ENCODE data around the gene PIM1. TPM values are rescaled to one million over a fixed set of nuclear protein-coding genes. Genes with fewer than 3 reads are reported as not detected.

Gene PIM1
- total and polyA plus RNA-seq, 9 of the 15 experiments (the other 6 are each of a cell fraction or from before 2014, with no cell fraction given): 19.0 to 789 (median 212) TPM

DNA sequence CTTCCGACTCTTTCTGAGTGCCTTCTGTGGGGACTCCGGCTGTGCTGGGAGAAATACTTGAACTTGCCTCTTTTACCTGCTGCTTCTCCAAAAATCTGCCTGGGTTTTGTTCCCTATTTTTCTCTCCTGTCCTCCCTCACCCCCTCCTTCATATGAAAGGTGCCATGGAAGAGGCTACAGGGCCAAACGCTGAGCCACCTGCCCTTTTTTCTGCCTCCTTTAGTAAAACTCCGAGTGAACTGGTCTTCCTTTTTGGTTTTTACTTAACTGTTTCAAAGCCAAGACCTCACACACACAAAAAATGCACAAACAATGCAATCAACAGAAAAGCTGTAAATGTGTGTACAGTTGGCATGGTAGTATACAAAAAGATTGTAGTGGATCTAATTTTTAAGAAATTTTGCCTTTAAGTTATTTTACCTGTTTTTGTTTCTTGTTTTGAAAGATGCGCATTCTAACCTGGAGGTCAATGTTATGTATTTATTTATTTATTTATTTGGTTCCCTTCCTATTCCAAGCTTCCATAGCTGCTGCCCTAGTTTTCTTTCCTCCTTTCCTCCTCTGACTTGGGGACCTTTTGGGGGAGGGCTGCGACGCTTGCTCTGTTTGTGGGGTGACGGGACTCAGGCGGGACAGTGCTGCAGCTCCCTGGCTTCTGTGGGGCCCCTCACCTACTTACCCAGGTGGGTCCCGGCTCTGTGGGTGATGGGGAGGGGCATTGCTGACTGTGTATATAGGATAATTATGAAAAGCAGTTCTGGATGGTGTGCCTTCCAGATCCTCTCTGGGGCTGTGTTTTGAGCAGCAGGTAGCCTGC, 4.8 kb downstream of the PIM1 start (continued):
- TF ChIP-seq, protein P1, sequence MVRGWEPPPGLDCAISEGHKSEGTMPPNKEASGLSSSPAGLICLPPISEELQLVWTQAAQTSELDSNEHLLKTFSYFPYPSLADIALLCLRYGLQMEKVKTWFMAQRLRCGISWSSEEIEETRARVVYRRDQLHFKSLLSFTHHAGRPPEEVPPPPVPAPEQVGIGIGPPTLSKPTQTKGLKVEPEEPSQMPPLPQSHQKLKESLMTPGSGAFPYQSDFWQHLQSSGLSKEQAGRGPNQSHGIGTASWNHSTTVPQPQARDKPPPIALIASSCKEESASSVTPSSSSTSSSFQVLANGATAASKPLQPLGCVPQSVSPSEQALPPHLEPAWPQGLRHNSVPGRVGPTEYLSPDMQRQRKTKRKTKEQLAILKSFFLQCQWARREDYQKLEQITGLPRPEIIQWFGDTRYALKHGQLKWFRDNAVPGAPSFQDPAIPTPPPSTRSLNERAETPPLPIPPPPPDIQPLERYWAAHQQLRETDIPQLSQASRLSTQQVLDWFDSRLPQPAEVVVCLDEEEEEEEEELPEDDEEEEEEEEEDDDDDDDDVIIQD (CRISPR knock-in tag; IDR thresholded peaks at IDR 0.05): no peak
- TF ChIP-seq BDP1 (IDR thresholded peaks at IDR 0.05; ENCODE audit: insufficient read depth, insufficient read length) (no peak), ZNF347 (CRISPR knock-in tag; IDR thresholded peaks at IDR 0.05; ENCODE audit: low read depth) (no peak), MTF1 (CRISPR knock-in tag; IDR thresholded peaks at IDR 0.05; ENCODE audit: borderline replicate concordance) (no peak), ZNF253 (CRISPR knock-in tag; conservative IDR thresholded peaks at IDR 0.05) (no peak), ZNF224 (CRISPR knock-in tag; IDR thresholded peaks at IDR 0.05) (no peak), PTTG1 (tag; IDR thresholded peaks at IDR 0.05; ENCODE audit: low read depth) (no peak), ZNF124 (CRISPR knock-in tag; IDR thresholded peaks at IDR 0.05) (no peak), TCF7L2 (IDR thresholded peaks at IDR 0.05; ENCODE audit: low read depth, low read length) (no peak), RCOR1 (IDR thresholded peaks at IDR 0.05; ENCODE audit: borderline replicate concordance in 1 of 2, low read depth in 2 of 2, low read length in 2 of 2) (no peak), ZNF740 (CRISPR knock-in tag; IDR thresholded peaks at IDR 0.05) (no peak), ZNF740 (tag; IDR thresholded peaks at IDR 0.05) (no peak), ZNF280A (IDR thresholded peaks at IDR 0.05; ENCODE audit: low read depth, partially characterized antibody) (no peak), POLR3G (IDR thresholded peaks at IDR 0.05; ENCODE audit: extremely low read depth, insufficient read length, insufficient replicate concordance) (no peak), NR1H2 (CRISPR knock-in tag; IDR thresholded peaks at IDR 0.05) (no peak), RBM15 (IDR thresholded peaks at IDR 0.05; ENCODE audit: insufficient read depth, low read length) (no peak), WHSC1 (IDR thresholded peaks at IDR 0.05; ENCODE audit: low read length) (no peak)
- TF ChIP-seq, protein P2, sequence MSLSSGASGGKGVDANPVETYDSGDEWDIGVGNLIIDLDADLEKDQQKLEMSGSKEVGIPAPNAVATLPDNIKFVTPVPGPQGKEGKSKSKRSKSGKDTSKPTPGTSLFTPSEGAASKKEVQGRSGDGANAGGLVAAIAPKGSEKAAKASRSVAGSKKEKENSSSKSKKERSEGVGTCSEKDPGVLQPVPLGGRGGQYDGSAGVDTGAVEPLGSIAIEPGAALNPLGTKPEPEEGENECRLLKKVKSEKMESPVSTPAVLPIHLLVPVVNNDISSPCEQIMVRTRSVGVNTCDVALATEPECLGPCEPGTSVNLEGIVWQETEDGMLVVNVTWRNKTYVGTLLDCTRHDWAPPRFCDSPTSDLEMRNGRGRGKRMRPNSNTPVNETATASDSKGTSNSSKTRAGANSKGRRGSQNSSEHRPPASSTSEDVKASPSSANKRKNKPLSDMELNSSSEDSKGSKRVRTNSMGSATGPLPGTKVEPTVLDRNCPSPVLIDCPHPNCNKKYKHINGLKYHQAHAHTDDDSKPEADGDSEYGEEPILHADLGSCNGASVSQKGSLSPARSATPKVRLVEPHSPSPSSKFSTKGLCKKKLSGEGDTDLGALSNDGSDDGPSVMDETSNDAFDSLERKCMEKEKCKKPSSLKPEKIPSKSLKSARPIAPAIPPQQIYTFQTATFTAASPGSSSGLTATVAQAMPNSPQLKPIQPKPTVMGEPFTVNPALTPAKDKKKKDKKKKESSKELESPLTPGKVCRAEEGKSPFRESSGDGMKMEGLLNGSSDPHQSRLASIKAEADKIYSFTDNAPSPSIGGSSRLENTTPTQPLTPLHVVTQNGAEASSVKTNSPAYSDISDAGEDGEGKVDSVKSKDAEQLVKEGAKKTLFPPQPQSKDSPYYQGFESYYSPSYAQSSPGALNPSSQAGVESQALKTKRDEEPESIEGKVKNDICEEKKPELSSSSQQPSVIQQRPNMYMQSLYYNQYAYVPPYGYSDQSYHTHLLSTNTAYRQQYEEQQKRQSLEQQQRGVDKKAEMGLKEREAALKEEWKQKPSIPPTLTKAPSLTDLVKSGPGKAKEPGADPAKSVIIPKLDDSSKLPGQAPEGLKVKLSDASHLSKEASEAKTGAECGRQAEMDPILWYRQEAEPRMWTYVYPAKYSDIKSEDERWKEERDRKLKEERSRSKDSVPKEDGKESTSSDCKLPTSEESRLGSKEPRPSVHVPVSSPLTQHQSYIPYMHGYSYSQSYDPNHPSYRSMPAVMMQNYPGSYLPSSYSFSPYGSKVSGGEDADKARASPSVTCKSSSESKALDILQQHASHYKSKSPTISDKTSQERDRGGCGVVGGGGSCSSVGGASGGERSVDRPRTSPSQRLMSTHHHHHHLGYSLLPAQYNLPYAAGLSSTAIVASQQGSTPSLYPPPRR (CRISPR knock-in tag; IDR thresholded peaks at IDR 0.05; ENCODE audit: borderline replicate concordance): no peak
